ENCODE measurements around the gene KLC4. TPM values are rescaled to one million over a fixed set of nuclear protein-coding genes. Genes with fewer than 3 reads are reported as not detected.
A peak's percentile ranks its signal among the peaks of the same experiment; 100 is the strongest.

The KLC4 gene
- total RNA-seq, 4 donors from 2014 or later: 23.4 to 41.0 (median 30.4) TPM

GRCh38 chr6:43082806-43083655 lies 23.6 kb downstream of the KLC4 start:
- TF ChIP-seq, protein P1, sequence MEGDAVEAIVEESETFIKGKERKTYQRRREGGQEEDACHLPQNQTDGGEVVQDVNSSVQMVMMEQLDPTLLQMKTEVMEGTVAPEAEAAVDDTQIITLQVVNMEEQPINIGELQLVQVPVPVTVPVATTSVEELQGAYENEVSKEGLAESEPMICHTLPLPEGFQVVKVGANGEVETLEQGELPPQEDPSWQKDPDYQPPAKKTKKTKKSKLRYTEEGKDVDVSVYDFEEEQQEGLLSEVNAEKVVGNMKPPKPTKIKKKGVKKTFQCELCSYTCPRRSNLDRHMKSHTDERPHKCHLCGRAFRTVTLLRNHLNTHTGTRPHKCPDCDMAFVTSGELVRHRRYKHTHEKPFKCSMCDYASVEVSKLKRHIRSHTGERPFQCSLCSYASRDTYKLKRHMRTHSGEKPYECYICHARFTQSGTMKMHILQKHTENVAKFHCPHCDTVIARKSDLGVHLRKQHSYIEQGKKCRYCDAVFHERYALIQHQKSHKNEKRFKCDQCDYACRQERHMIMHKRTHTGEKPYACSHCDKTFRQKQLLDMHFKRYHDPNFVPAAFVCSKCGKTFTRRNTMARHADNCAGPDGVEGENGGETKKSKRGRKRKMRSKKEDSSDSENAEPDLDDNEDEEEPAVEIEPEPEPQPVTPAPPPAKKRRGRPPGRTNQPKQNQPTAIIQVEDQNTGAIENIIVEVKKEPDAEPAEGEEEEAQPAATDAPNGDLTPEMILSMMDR (IDR thresholded peaks at IDR 0.05): no peak
- TF ChIP-seq POLR2A (IDR thresholded peaks at IDR 0.05): no peak
- Histone ChIP-seq H3K27me3 (no peaks in the 10 kb centered on the region), H3K36me3 (no peaks in the 10 kb centered on the region), H3K4me3 (replicated peaks in 1 of 3) (no peak overlapping the region), H3K27ac (no peak overlapping the region), H3K4me1 (peaks cover 0 to under 1% of the 10 kb centered on the region in 2 donors), H3K9me3 (no peaks in the 10 kb centered on the region)
- no peak for DNase-seq
- WGBS, 2 donors: 80 to 87% methylated on average over 13 of the region's 13 CpGs
- intact Hi-C loops (cut with DNase I): no loop called here

DNA sequence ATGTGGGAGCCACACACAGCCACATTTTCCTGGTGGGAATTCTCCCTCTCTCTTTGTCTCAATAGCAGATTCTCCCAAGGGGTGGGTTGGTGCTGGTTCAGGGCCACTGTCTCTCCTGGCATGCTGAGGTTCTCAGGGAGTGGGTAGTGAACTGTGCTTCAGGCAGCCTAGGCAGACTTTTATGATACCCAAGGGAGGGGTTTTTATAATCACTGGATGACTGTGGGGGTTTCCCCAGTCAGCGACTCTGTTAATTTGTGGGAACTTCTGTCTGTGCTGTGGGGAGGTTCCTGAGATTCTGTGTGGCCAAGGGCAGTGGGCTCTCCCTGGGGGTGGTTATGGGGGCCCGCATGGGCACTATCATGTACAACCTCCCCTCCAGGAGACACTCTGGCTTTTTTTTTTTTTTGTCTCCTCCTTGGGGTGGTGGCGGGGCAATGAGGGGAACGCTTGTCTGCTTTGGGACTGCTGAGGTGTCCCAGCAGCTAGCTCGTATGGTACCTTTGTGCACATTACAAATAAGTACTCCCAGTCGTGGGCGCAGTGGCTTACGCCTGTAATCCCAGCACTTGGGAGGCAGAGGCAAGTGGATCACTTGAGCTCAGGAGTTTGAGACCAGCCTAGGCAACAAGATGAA lies 26.7 kb downstream of the KLC4 start:
- H3K4me1 ChIP-seq: peaks cover 22 to 24% of the 10 kb centered on the region in 2 donors
- 86 to 89% methylated on average over 8 of the region's 8 CpGs for WGBS, 2 donors
- no peaks in the 10 kb centered on the region for H3K27me3 ChIP-seq
- H3K36me3 ChIP-seq: no peaks in the 10 kb centered on the region
- intact Hi-C loops (cut with DNase I): no loop called here
- DNase-seq: no peak
- no peak for TF ChIP-seq POLR2A (IDR thresholded peaks at IDR 0.05)
- TF ChIP-seq, protein P1 (IDR thresholded peaks at IDR 0.05): no peak
- H3K27ac ChIP-seq: no peak overlapping the region
- H3K9me3 ChIP-seq: no peaks in the 10 kb centered on the region
- H3K4me3 ChIP-seq (replicated peaks in 1 of 3): no peak overlapping the region

DNA sequence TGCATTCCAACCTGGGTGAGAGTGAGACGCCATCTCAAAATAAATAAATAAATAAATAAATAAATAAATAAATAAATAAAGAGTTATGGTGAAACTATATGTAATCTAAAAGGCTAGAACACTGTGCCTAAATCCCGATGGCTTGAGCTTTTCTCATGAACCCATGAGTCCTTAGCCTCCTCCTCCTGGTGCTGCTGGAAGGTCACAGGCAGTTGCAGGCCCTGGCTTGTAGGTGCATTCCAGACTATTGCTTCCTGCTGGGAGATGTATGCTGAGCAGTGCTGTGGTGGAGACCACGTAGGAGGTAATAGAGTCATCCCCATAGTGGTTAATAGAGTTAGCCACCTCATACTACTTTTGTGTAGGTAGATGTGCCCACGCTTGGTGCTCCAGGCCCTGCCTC lies 29.2 kb downstream of the KLC4 start:
- 82 to 91% methylated on average over 4 of the region's 4 CpGs for WGBS, 2 donors
- peak overlapping the region; percentile 71 to 93 (median 77) for H3K27ac ChIP-seq
- no peak overlapping the region for H3K4me3 ChIP-seq (replicated peaks in 1 of 3)
- H3K36me3 ChIP-seq: no peaks in the 10 kb centered on the region
- H3K4me1 ChIP-seq: peaks cover 22 to 25% of the 10 kb centered on the region in 2 donors
- no peaks in the 10 kb centered on the region for H3K27me3 ChIP-seq
- no peaks in the 10 kb centered on the region for H3K9me3 ChIP-seq
- TF ChIP-seq POLR2A (IDR thresholded peaks at IDR 0.05): no peak
- TF ChIP-seq, protein P1 (IDR thresholded peaks at IDR 0.05): no peak
- intact Hi-C loops (cut with DNase I): no loop called here
- no peak for DNase-seq

GRCh38 chr6:43089467-43089866 lies 30.0 kb downstream of the KLC4 start:
- DNase-seq: no peak
- Histone ChIP-seq H3K27ac (peak overlapping the region; percentile 71 to 93 (median 77)), H3K27me3 (no peaks in the 10 kb centered on the region), H3K36me3 (no peaks in the 10 kb centered on the region), H3K9me3 (no peaks in the 10 kb centered on the region), H3K4me3 (replicated peaks in 1 of 3) (no peak overlapping the region), H3K4me1 (peaks cover 22 to 33% of the 10 kb centered on the region in 2 donors)
- 22 to 38% methylated on average over 4 of the region's 4 CpGs for WGBS, 2 donors
- no peak for TF ChIP-seq POLR2A (IDR thresholded peaks at IDR 0.05)
- TF ChIP-seq, protein P1 (IDR thresholded peaks at IDR 0.05): no peak
- intact Hi-C loops (cut with DNase I): no loop called here
